Gastrocnemius medialis (tissue), 4 donors: ENCODE data around the gene VSIG2.

Experiments used
- CTCF ChIP-seq, 5 experiments: fragments of 450-650 bp in 3 of 5; fragments of 200-600 bp in 2 of 5; sonication (generic) in 2 of 5; IDR thresholded peaks in 4 of 5; conservative IDR thresholded peaks in 1 of 5; 1 replicate in 4 of 5; 2 replicates in 1 of 5; pipeline ENCODE4 v1.5.1; 2016 to 2019; ENCODE audit warnings: antibody characterized with exemption in 5 of 5, mild to moderate bottlenecking in 3 of 5, moderate library complexity in 3 of 5
- POLR2A ChIP-seq, 2 donors: fragments of 450-650 bp; IDR thresholded peaks; one replicate each; pipeline ENCODE4 v1.6.1; 2017; ENCODE audit warnings: antibody characterized with exemption in 2 of 2, mild to moderate bottlenecking in 2 of 2, moderate library complexity in 2 of 2

GRCh38 chr11:124718801-124719200 lies 33.3 kb downstream of the VSIG2 start:
- TF ChIP-seq CTCF (IDR thresholded peaks at IDR 0.05 in 4 of 5, conservative IDR thresholded peaks at IDR 0.05 in 1 of 5) = no peak
- no peak for TF ChIP-seq POLR2A (IDR thresholded peaks at IDR 0.05)
